NB4 (cell line): Measurements from ENCODE around the gene TSNAX.

Experiments used
- MYC ChIP-seq: IDR thresholded peaks from 2 replicates; pipeline ENCODE4 v1.6.1; 2011; ENCODE audit warnings: low read depth, low read length
- POLR2A ChIP-seq: IDR thresholded peaks from 2 replicates; pipeline ENCODE4 v1.6.1; 2011; ENCODE audit warnings: mild to moderate bottlenecking; ENCODE audit not compliant: insufficient read length; ENCODE audit errors: extremely low read depth
- TF ChIP-seq, protein P1 (sequence below): IDR thresholded peaks from one replicate; pipeline ENCODE4 v1.5.1; 2012; ENCODE audit warnings: low read depth, low read length

DNA sequence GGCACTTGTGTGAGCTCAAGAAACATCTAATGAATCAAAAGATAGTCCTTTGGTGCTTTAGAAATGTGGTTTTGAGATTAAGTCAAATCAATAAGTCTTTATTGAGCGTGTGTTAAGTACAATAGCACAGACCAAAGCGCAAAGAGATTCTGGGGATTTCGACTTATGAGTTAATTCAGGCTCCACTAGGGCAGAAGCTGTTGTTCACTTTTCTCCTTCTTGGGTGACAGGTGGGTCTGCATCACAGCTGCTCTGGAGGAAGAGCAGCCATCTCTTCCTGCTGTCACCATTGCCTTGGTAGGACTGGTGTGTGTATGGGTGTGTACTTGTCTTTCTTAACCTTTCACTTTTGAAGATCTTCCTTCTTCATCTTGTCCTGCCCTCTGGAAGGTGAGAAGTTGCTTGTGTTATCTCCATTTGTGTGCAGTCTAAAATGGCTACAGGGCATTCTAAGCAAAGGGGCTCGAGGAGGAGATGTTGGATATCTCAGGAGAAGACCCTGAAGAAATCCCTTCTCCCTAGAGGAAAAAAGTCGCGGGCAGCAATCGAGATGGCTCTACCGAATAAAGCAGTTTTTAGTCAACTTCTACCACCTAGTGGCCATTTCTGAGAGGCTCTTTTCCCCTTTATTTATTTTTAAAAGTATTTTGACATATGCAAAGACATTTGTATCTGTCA, 75.3 kb downstream of the TSNAX start:
- TF ChIP-seq, protein P1, sequence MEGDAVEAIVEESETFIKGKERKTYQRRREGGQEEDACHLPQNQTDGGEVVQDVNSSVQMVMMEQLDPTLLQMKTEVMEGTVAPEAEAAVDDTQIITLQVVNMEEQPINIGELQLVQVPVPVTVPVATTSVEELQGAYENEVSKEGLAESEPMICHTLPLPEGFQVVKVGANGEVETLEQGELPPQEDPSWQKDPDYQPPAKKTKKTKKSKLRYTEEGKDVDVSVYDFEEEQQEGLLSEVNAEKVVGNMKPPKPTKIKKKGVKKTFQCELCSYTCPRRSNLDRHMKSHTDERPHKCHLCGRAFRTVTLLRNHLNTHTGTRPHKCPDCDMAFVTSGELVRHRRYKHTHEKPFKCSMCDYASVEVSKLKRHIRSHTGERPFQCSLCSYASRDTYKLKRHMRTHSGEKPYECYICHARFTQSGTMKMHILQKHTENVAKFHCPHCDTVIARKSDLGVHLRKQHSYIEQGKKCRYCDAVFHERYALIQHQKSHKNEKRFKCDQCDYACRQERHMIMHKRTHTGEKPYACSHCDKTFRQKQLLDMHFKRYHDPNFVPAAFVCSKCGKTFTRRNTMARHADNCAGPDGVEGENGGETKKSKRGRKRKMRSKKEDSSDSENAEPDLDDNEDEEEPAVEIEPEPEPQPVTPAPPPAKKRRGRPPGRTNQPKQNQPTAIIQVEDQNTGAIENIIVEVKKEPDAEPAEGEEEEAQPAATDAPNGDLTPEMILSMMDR = peak; percentile 54
- TF ChIP-seq POLR2A (no peak), MYC (no peak)
